ENCODE data around the gene TAX1BP1. TPM values are rescaled to one million over a fixed set of nuclear protein-coding genes. Genes with fewer than 3 reads are reported as not detected.

The TAX1BP1 gene
- total RNA-seq (2022), result 190 TPM in 2 replicates
- percentile 97 among the genes with signal in this experiment for Bru-seq, nascent RNA
- BruChase-seq, experiment 1, labeled RNA remaining after a 6-hour chase, result percentile 93 among the genes with signal in this experiment
- BruChase-seq, experiment 2, labeled RNA remaining after a 2-hour chase, result percentile 89 among the genes with signal in this experiment
- long read RNA-seq, transcript TAX1BP1-201 (17 exons, 2,478 nt), result major isoform, 289 of 436 reads
- long read RNA-seq, transcript TAX1BP1-202 (17 exons, 2,892 nt), result minor isoform, 33 of 436 reads
- long read RNA-seq, partial matches to known transcripts, result 32 of 436 reads
- long read RNA-seq, other reads (novel, unspliced or antisense), result 81 of 436 reads

DNA sequence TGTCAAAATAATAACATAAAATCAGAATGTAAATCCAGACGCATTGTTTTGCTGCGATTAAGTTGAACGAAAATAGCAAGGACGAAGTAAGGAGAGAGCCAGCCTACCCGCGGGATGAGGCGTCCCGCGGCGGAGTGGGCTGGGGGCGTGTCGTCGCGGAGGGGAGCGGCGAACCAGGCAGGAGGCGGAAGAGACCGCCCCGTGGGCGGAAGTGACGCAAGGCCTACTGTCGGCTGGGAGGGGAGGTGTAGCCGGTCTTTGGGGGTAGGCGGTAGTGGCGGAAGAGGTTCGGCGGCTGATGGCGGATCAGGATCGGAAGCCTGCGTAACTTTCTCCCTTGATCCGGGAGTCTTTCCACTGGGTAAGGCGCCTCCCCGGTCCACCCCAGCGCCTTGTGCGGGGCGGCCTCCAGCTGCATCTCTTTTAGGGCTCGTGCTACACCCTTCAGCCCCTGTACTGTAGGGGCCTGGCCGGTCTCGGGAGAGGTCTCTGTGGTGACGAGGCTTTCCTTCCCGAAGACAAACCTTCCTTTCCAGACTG, at the start of gene TAX1BP1:
TAX1BP1 (plus strand) TSS at position 254 of the 540 bp plus-strand sequence. CDS start 8,363 bp downstream, outside the sequence.
- DNase-seq, result peak; percentile 99
- Mint-ChIP-seq H3K4me1 (ENCODE audit: low read depth, unreplicated experiment) (peaks cover 52% of the 10 kb centered on the region), H3K4me3 (ENCODE audit: low read depth, unreplicated experiment) (peak within 1 kb of the TSS; percentile 95), H3K36me3 (ENCODE audit: insufficient read depth, unreplicated experiment) (peaks cover 33% of the 10 kb centered on the region), H3K27ac (ENCODE audit: unreplicated experiment) (peak within 1 kb of the TSS; percentile 89), H3K9me3 (ENCODE audit: low read depth, unreplicated experiment) (no peaks in the 10 kb centered on the region), H3K27me3 (ENCODE audit: unreplicated experiment) (no peaks in the 10 kb centered on the region)
- TF ChIP-seq, protein P1, sequence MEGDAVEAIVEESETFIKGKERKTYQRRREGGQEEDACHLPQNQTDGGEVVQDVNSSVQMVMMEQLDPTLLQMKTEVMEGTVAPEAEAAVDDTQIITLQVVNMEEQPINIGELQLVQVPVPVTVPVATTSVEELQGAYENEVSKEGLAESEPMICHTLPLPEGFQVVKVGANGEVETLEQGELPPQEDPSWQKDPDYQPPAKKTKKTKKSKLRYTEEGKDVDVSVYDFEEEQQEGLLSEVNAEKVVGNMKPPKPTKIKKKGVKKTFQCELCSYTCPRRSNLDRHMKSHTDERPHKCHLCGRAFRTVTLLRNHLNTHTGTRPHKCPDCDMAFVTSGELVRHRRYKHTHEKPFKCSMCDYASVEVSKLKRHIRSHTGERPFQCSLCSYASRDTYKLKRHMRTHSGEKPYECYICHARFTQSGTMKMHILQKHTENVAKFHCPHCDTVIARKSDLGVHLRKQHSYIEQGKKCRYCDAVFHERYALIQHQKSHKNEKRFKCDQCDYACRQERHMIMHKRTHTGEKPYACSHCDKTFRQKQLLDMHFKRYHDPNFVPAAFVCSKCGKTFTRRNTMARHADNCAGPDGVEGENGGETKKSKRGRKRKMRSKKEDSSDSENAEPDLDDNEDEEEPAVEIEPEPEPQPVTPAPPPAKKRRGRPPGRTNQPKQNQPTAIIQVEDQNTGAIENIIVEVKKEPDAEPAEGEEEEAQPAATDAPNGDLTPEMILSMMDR (IDR thresholded peaks at IDR 0.05; ENCODE audit: unreplicated experiment), result no peak
- intact Hi-C loops (cut with micrococcal nuclease; ENCODE audit: unreplicated experiment), result loop anchor here (1.0 to 5.0 kb wide), 2 partner anchors 77 to 98 kb away; no protein-coding TSS in a partner anchor
- CTCF ChIA-PET, result interaction anchor here (0.5 to 2.4 kb wide), 8 partner anchors 34 to 544 kb away, joined by 3 to 11 read pairs (median 4); partner anchors contain the start of gene HIBADH
- no TSS peak for BruUV-seq (replicated peaks)

DNA sequence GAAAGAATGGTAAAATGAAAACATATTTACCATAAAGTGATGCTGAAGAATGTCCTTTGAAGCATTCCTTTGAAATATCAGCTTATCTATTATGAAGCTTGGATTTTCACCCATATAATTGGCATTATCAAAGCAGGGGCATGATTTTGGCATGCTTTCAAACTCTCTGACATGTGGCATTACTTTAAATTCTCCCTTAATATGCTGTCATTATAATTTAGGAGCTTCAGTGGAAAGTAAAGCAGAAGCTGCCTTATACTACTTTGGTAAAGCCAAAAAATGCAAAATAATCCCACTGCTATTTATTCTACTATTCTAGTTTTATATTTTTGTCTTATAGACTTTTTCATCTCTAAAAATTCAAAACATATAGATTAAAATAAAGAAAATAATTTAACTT, 49.3 kb upstream of the TAX1BP1 start:
- intact Hi-C loops (cut with micrococcal nuclease; ENCODE audit: unreplicated experiment), result no loop called here
- no peak overlapping the region for H3K4me3 Mint-ChIP-seq (ENCODE audit: low read depth, unreplicated experiment)
- H3K27ac Mint-ChIP-seq (ENCODE audit: unreplicated experiment), result no peak overlapping the region
- CTCF ChIA-PET, result interaction anchor here (1.4 to 1.5 kb wide), 2 partner anchors 84 kb away, joined by 5 to 15 read pairs; no protein-coding TSS in a partner anchor
- peaks cover 4% of the 10 kb centered on the region for H3K9me3 Mint-ChIP-seq (ENCODE audit: low read depth, unreplicated experiment)
- peaks cover 29% of the 10 kb centered on the region for H3K4me1 Mint-ChIP-seq (ENCODE audit: low read depth, unreplicated experiment)
- no TSS peak for BruUV-seq (replicated peaks)
- no peaks in the 10 kb centered on the region for H3K36me3 Mint-ChIP-seq (ENCODE audit: insufficient read depth, unreplicated experiment)
- TF ChIP-seq, protein P1 (IDR thresholded peaks at IDR 0.05; ENCODE audit: unreplicated experiment), result no peak
- no peaks in the 10 kb centered on the region for H3K27me3 Mint-ChIP-seq (ENCODE audit: unreplicated experiment)
- DNase-seq, result no peak

- Mint-ChIP-seq H3K27ac (ENCODE audit: unreplicated experiment) (no peak overlapping the region), H3K27me3 (ENCODE audit: unreplicated experiment) (no peaks in the 10 kb centered on the region), H3K9me3 (ENCODE audit: low read depth, unreplicated experiment) (no peaks in the 10 kb centered on the region), H3K4me1 (ENCODE audit: low read depth, unreplicated experiment) (peaks cover 45% of the 10 kb centered on the region), H3K4me3 (ENCODE audit: low read depth, unreplicated experiment) (no peak overlapping the region), H3K36me3 (ENCODE audit: insufficient read depth, unreplicated experiment) (peaks cover 4% of the 10 kb centered on the region)
- CTCF ChIA-PET, result interaction anchor here (0.6 to 2.3 kb wide), 8 partner anchors 16 to 495 kb away, joined by 3 to 14 read pairs (median 4); no protein-coding TSS in a partner anchor
- DNase-seq, result peak; percentile 34
- no TSS peak for BruUV-seq (replicated peaks)
- TF ChIP-seq, protein P1 (IDR thresholded peaks at IDR 0.05; ENCODE audit: unreplicated experiment), result no peak
- intact Hi-C loops (cut with micrococcal nuclease; ENCODE audit: unreplicated experiment), result no loop called here
Measured at GRCh38 chr7:27693794-27694193, 46.2 kb upstream of the TAX1BP1 start.

GRCh38 chr7:27695096-27695495, 44.9 kb upstream of the TAX1BP1 start:
- BruUV-seq (replicated peaks), result no TSS peak
- TF ChIP-seq, protein P1 (IDR thresholded peaks at IDR 0.05; ENCODE audit: unreplicated experiment), result no peak
- peaks cover 37% of the 10 kb centered on the region for H3K4me1 Mint-ChIP-seq (ENCODE audit: low read depth, unreplicated experiment)
- no peak overlapping the region for H3K4me3 Mint-ChIP-seq (ENCODE audit: low read depth, unreplicated experiment)
- intact Hi-C loops (cut with micrococcal nuclease; ENCODE audit: unreplicated experiment), result no loop called here
- CTCF ChIA-PET, result interaction anchor here (2.3 kb wide), 1 partner anchor 79 kb away, joined by 14 read pairs; no protein-coding TSS in a partner anchor
- no peak for DNase-seq
- H3K27ac Mint-ChIP-seq (ENCODE audit: unreplicated experiment), result no peak overlapping the region
- H3K9me3 Mint-ChIP-seq (ENCODE audit: low read depth, unreplicated experiment), result no peaks in the 10 kb centered on the region
- H3K27me3 Mint-ChIP-seq (ENCODE audit: unreplicated experiment), result no peaks in the 10 kb centered on the region
- peaks cover 5% of the 10 kb centered on the region for H3K36me3 Mint-ChIP-seq (ENCODE audit: insufficient read depth, unreplicated experiment)
